Activated T-cell treated with anti-CD3 and anti-CD28 coated beads, Interleukin-2, amount 50 U/mL, for 24 hours (primary cell): ENCODE measurements around the gene MLYCD.

Experiments used
- DNase-seq: peaks from one replicate; pipeline ENCODE4 v3.0.0-alpha.2; 2020
- H3K27ac Mint-ChIP-seq: 2 replicates; pipeline ENCODE4 v1.8.0; 2020; ENCODE audit warnings: mild to moderate bottlenecking, mixed read lengths
- H3K27me3 Mint-ChIP-seq: 2 replicates; pipeline ENCODE4 v1.8.0; 2020; ENCODE audit warnings: mixed read lengths
- H3K36me3 Mint-ChIP-seq: 2 replicates; pipeline ENCODE4 v1.8.0; 2020; ENCODE audit warnings: low read depth, mixed read lengths
- H3K4me1 Mint-ChIP-seq: 2 replicates; pipeline ENCODE4 v1.8.0; 2020; ENCODE audit warnings: low read depth, mixed read lengths
- H3K4me3 Mint-ChIP-seq: 2 replicates; pipeline ENCODE4 v1.8.0; 2020; ENCODE audit warnings: mild to moderate bottlenecking, moderate library complexity, mixed read lengths
- H3K9me3 Mint-ChIP-seq: 2 replicates; pipeline ENCODE4 v1.8.0; 2020; ENCODE audit warnings: mixed read lengths

Gene MLYCD

GRCh38 chr16:83887080-83887479 is 11.8 kb upstream of the MLYCD start:
- no peaks in the 10 kb centered on the region for H3K36me3 Mint-ChIP-seq
- H3K27ac Mint-ChIP-seq = no peak overlapping the region
- peaks cover 3% of the 10 kb centered on the region for H3K9me3 Mint-ChIP-seq
- peaks cover 6% of the 10 kb centered on the region for H3K27me3 Mint-ChIP-seq
- DNase-seq = no peak
- H3K4me1 Mint-ChIP-seq = no peaks in the 10 kb centered on the region
- no peak overlapping the region for H3K4me3 Mint-ChIP-seq

GRCh38 chr16:83887564-83887963 is 11.4 kb upstream of the MLYCD start:
- H3K36me3 Mint-ChIP-seq = no peaks in the 10 kb centered on the region
- H3K4me1 Mint-ChIP-seq = no peaks in the 10 kb centered on the region

DNA sequence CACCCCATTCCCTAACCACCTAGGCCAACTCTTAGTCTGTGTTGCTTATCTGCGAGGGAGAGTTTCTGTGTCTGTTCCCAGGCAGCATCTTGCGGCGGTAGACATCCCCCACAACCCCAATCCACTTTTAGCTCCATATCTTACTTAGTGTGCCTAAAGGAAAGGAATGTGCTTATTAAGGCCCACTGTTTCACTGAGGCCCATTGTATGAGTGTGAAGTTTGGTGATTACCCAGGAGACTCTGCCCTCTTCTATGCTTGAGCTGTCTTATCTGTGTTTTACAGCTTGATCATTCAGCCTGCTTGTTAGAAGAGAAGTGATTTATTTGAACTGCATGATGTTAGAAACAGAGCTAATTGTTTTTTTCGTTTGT is 10.3 kb upstream of the MLYCD start:
- no peak overlapping the region for H3K4me3 Mint-ChIP-seq
- no peaks in the 10 kb centered on the region for H3K36me3 Mint-ChIP-seq
- no peaks in the 10 kb centered on the region for H3K4me1 Mint-ChIP-seq
- DNase-seq = no peak
- peaks cover 3% of the 10 kb centered on the region for H3K9me3 Mint-ChIP-seq
- no peak overlapping the region for H3K27ac Mint-ChIP-seq
- H3K27me3 Mint-ChIP-seq = peaks cover 11% of the 10 kb centered on the region

More at GRCh38 chr16:83887564-83887963, 11.4 kb upstream of the MLYCD start:
- Mint-ChIP-seq H3K9me3 (peaks cover 3% of the 10 kb centered on the region), H3K4me3 (no peak overlapping the region), H3K27ac (no peak overlapping the region), H3K27me3 (peaks cover 6% of the 10 kb centered on the region)
- no peak for DNase-seq

- Mint-ChIP-seq H3K4me3 (no peak overlapping the region), H3K36me3 (no peaks in the 10 kb centered on the region), H3K27me3 (peaks cover 22% of the 10 kb centered on the region), H3K9me3 (peaks cover 3% of the 10 kb centered on the region), H3K4me1 (no peaks in the 10 kb centered on the region), H3K27ac (no peak overlapping the region)
- no peak for DNase-seq
These were observed 8.6 kb upstream of the MLYCD start for GRCh38 chr16:83890359-83890758.

DNA sequence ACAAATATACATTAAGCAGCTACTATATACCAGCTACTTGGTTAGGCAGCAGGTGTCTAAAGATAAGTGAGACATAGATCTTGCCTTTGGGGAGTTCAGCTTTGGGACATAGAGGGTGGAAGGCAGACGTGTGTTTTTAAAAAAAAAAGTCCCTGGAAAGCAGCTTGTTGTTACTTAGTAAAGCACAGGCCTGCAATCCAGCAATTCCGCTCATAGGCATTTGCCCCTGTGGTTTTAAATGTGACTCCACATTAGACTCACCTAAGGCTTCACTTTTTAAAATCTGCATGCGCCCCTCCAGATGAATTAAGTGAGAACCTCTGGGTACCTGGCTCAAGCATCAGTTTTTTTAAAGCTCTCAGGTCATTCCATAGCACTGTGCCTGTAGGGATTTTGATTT is 7.2 kb upstream of the MLYCD start:
- Mint-ChIP-seq H3K36me3 (no peaks in the 10 kb centered on the region), H3K27me3 (peaks cover 27% of the 10 kb centered on the region), H3K4me1 (no peaks in the 10 kb centered on the region), H3K9me3 (peaks cover 3% of the 10 kb centered on the region), H3K4me3 (no peak overlapping the region), H3K27ac (no peak overlapping the region)
- no peak for DNase-seq

- peaks cover 3% of the 10 kb centered on the region for H3K9me3 Mint-ChIP-seq
- H3K4me3 Mint-ChIP-seq = no peak overlapping the region
- H3K27me3 Mint-ChIP-seq = peaks cover 27% of the 10 kb centered on the region
- H3K4me1 Mint-ChIP-seq = peaks cover 15% of the 10 kb centered on the region
- no peak overlapping the region for H3K27ac Mint-ChIP-seq
- peaks cover 6% of the 10 kb centered on the region for H3K36me3 Mint-ChIP-seq
- DNase-seq = no peak
These were observed 3.7 kb upstream of the MLYCD start for GRCh38 chr16:83895243-83895642.

DNA sequence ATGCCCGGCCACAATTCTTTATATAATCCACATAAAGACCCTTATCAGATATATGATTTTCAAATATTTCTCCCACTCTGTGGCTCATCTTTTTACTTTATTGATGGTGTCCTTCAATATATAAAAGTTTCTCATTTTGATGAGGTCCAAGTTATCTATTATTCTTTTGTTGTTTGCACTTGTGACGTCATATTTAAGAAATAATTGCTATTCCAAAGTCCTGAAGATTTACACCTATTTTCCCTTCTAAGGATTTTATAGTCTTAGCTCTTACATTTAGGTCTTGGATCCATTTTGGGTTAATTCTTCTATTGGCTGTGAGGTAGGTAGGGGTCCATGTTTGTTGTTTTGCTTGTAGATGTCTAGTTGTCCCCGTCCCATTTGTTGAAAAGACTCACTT is 3.0 kb upstream of the MLYCD start:
- DNase-seq = no peak
- peaks cover 20% of the 10 kb centered on the region for H3K4me1 Mint-ChIP-seq
- no peak overlapping the region for H3K27ac Mint-ChIP-seq
- peaks cover 22% of the 10 kb centered on the region for H3K27me3 Mint-ChIP-seq
- H3K4me3 Mint-ChIP-seq = no peak overlapping the region
- H3K9me3 Mint-ChIP-seq = peaks cover 3% of the 10 kb centered on the region
- peaks cover 8% of the 10 kb centered on the region for H3K36me3 Mint-ChIP-seq

- Mint-ChIP-seq H3K27me3 (peaks cover 13% of the 10 kb centered on the region), H3K4me3 (peak overlapping the region; percentile 89), H3K27ac (peak overlapping the region; percentile 90), H3K4me1 (peaks cover 41% of the 10 kb centered on the region), H3K36me3 (peaks cover 13% of the 10 kb centered on the region), H3K9me3 (no peaks in the 10 kb centered on the region)
- DNase-seq = peak; percentile 64
These were observed 470 bp downstream of the MLYCD start for GRCh38 chr16:83899272-83899897.

- H3K27ac Mint-ChIP-seq = peak overlapping the region; percentile 90
- peak overlapping the region; percentile 89 for H3K4me3 Mint-ChIP-seq
- H3K9me3 Mint-ChIP-seq = no peaks in the 10 kb centered on the region
- no peak for DNase-seq
- peaks cover 8% of the 10 kb centered on the region for H3K27me3 Mint-ChIP-seq
- H3K4me1 Mint-ChIP-seq = peaks cover 41% of the 10 kb centered on the region
- peaks cover 15% of the 10 kb centered on the region for H3K36me3 Mint-ChIP-seq
These were observed 1.1 kb downstream of the MLYCD start for GRCh38 chr16:83899978-83900377.

GRCh38 chr16:83900571-83900970 is 1.7 kb downstream of the MLYCD start:
- no peak for DNase-seq
- Mint-ChIP-seq H3K4me3 (no peak overlapping the region), H3K27me3 (peaks cover 5% of the 10 kb centered on the region), H3K36me3 (peaks cover 16% of the 10 kb centered on the region), H3K27ac (no peak overlapping the region), H3K4me1 (peaks cover 41% of the 10 kb centered on the region), H3K9me3 (no peaks in the 10 kb centered on the region)

GRCh38 chr16:83901101-83901500 is 2.2 kb downstream of the MLYCD start:
- Mint-ChIP-seq H3K9me3 (no peaks in the 10 kb centered on the region), H3K27me3 (peaks cover 1% of the 10 kb centered on the region), H3K4me1 (peaks cover 41% of the 10 kb centered on the region), H3K4me3 (no peak overlapping the region), H3K27ac (no peak overlapping the region), H3K36me3 (peaks cover 16% of the 10 kb centered on the region)
- no peak for DNase-seq

DNA sequence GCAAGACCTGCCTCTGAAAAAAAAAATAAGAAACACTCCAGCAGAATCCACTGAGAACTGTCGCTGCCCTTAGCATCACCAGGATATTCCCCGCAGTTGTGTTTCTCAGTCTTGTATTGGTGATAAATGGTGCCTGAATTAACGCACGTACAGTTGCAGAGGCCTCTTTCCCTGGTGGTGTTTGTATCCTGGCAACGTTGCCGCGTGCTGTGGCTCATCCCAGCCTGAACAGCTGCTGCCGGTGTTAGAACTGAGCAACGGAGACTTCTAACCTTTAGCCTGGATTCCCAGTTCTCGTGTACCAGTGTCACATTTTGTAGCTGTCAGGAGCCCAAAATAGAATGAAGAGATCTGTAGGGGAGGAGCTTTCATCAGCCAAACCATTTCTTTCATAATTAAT is 4.8 kb downstream of the MLYCD start:
- peaks cover 33% of the 10 kb centered on the region for H3K4me1 Mint-ChIP-seq
- no peak overlapping the region for H3K4me3 Mint-ChIP-seq
- H3K9me3 Mint-ChIP-seq = no peaks in the 10 kb centered on the region
- peaks cover 42% of the 10 kb centered on the region for H3K36me3 Mint-ChIP-seq
- H3K27me3 Mint-ChIP-seq = no peaks in the 10 kb centered on the region
- no peak for DNase-seq
- H3K27ac Mint-ChIP-seq = no peak overlapping the region

DNA sequence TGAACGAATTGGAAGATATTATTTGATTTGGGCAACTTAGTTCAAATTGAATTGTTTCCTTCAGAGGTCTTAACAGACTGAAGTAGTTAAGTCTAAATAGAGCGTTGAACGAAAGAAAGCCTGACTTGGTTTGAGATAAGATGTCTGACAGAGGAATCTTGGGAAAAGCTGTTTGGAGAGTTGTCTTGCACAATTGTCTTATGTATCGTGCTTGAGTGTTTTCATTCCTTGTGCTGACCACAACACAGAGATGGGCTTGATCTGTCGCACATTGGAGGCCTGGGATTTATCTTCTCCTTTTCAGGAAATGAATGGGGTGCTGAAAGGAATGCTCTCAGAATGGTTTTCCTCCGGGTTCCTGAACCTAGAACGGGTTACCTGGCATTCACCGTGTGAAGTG is 7.8 kb downstream of the MLYCD start:
- no peak overlapping the region for H3K4me3 Mint-ChIP-seq
- H3K4me1 Mint-ChIP-seq = peaks cover 13% of the 10 kb centered on the region
- DNase-seq = no peak
- H3K9me3 Mint-ChIP-seq = no peaks in the 10 kb centered on the region
- peaks cover 56% of the 10 kb centered on the region for H3K36me3 Mint-ChIP-seq
- H3K27ac Mint-ChIP-seq = no peak overlapping the region
- H3K27me3 Mint-ChIP-seq = no peaks in the 10 kb centered on the region

- H3K4me1 Mint-ChIP-seq = peaks cover 10% of the 10 kb centered on the region
- no peaks in the 10 kb centered on the region for H3K9me3 Mint-ChIP-seq
- no peaks in the 10 kb centered on the region for H3K27me3 Mint-ChIP-seq
- peaks cover 61% of the 10 kb centered on the region for H3K36me3 Mint-ChIP-seq
- DNase-seq = no peak
- no peak overlapping the region for H3K27ac Mint-ChIP-seq
- H3K4me3 Mint-ChIP-seq = no peak overlapping the region
These were observed 8.2 kb downstream of the MLYCD start for GRCh38 chr16:83907111-83907510.

DNA sequence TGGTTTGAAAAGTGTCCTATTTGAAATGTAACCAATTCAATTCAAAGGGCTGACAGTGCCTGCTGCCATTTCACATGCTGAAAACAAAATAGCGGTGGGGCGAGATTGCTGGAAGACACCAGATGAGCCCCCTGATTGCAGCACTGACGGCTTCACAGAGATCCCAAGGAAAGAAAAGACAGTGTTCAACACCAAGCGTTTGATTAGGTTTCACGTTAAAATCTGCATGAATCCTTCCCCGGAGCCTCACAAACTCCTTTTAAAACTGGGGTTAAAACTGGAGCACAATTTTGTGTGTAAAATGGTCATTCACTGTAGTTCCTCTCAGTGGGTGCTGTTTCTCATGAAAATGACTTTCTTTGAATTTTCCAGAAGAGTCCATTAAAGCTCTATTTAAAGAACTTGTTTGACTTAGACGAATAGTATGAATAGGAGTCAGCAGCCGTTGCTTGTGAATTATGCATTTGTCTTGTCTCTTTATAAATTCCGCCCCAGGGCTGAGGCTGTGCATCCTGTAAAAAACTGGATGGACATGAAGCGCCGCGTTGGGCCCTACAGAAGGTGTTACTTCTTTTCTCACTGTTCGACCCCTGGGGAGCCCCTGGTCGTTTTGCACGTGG is 8.8 kb downstream of the MLYCD start:
- Mint-ChIP-seq H3K27me3 (no peaks in the 10 kb centered on the region), H3K4me3 (no peak overlapping the region), H3K4me1 (peaks cover 7% of the 10 kb centered on the region), H3K36me3 (peaks cover 64% of the 10 kb centered on the region), H3K27ac (no peak overlapping the region), H3K9me3 (no peaks in the 10 kb centered on the region)
- no peak for DNase-seq
